ENCODE data around the gene GABBR1. TPM values are rescaled to one million over a fixed set of nuclear protein-coding genes. Genes with fewer than 3 reads are reported as not detected.
A peak's percentile ranks its signal among the peaks of the same experiment; 100 is the strongest.

The GABBR1 gene
- total RNA-seq, 1 experiment from 2014 or later = 21.8 TPM

GRCh38 chr6:29557320-29557719, 75.7 kb downstream of the GABBR1 start:
- peak; percentile 48 for DNase-seq
- H3K4me3 ChIP-seq (ENCODE audit: insufficient read depth, low read depth, low read length) = no peak overlapping the region
- peaks cover 42% of the 10 kb centered on the region for H3K27me3 ChIP-seq (ENCODE audit: control insufficient read depth, insufficient read depth, low read length)
- H3K36me3 ChIP-seq (replicated peaks; ENCODE audit: control insufficient read depth, insufficient read depth, low read length) = no peaks in the 10 kb centered on the region

DNA sequence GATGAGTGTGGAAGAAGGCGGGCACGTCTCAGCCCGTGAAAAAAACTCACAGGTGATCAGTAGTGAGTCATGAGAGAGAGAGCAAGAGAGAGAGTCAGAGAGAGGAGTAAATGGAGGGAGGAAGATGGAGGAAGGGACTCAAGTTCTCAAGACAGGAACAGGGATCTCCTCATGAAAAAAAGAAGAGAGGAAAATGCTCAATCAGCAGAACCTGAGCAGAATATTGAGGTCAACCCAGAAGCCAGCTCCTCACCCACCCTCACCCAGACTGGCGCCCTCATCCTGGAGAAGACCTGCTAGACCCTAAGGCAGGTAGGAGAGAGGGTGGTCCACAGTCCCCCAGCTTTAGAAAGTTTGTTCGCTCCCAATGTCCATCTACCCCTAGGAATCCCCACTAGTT, 78.2 kb downstream of the GABBR1 start:
- DNase-seq = no peak
- Histone ChIP-seq H3K4me3 (ENCODE audit: insufficient read depth, low read depth, low read length) (no peak overlapping the region), H3K36me3 (replicated peaks; ENCODE audit: control insufficient read depth, insufficient read depth, low read length) (no peaks in the 10 kb centered on the region), H3K27me3 (ENCODE audit: control insufficient read depth, insufficient read depth, low read length) (peaks cover 42% of the 10 kb centered on the region)

GRCh38 chr6:29553268-29554057, 79.5 kb downstream of the GABBR1 start:
- Histone ChIP-seq H3K36me3 (replicated peaks; ENCODE audit: control insufficient read depth, insufficient read depth, low read length) (no peaks in the 10 kb centered on the region), H3K27me3 (ENCODE audit: control insufficient read depth, insufficient read depth, low read length) (peaks cover 42% of the 10 kb centered on the region), H3K4me3 (ENCODE audit: insufficient read depth, low read depth, low read length) (peak overlapping the region; percentile 47)
- peak; percentile 88 for DNase-seq

- peaks cover 42% of the 10 kb centered on the region for H3K27me3 ChIP-seq (ENCODE audit: control insufficient read depth, insufficient read depth, low read length)
- peak; percentile 61 for DNase-seq
- H3K4me3 ChIP-seq (ENCODE audit: insufficient read depth, low read depth, low read length) = peak overlapping the region; percentile 47; the same call in 1 of the 2 replicates
- H3K36me3 ChIP-seq (replicated peaks; ENCODE audit: control insufficient read depth, insufficient read depth, low read length) = no peaks in the 10 kb centered on the region
Measured at GRCh38 chr6:29552512-29553051, 80.4 kb downstream of the GABBR1 start.

- no peaks in the 10 kb centered on the region; the same call in 1 of the 2 replicates for H3K27me3 ChIP-seq (ENCODE audit: control insufficient read depth, insufficient read depth, low read length)
- no peaks in the 10 kb centered on the region for H3K36me3 ChIP-seq (replicated peaks; ENCODE audit: control insufficient read depth, insufficient read depth, low read length)
- H3K4me3 ChIP-seq (ENCODE audit: insufficient read depth, low read depth, low read length) = no peak overlapping the region
- DNase-seq = no peak
Measured at GRCh38 chr6:29547573-29547972, 85.4 kb downstream of the GABBR1 start.

GRCh38 chr6:29537714-29538403, 95.1 kb downstream of the GABBR1 start:
- no peaks in the 10 kb centered on the region for H3K27me3 ChIP-seq (ENCODE audit: control insufficient read depth, insufficient read depth, low read length)
- no peak overlapping the region for H3K4me3 ChIP-seq (ENCODE audit: insufficient read depth, low read depth, low read length)
- no peak for DNase-seq
- H3K36me3 ChIP-seq (replicated peaks; ENCODE audit: control insufficient read depth, insufficient read depth, low read length) = no peaks in the 10 kb centered on the region

- no peaks in the 10 kb centered on the region for H3K36me3 ChIP-seq (replicated peaks; ENCODE audit: control insufficient read depth, insufficient read depth, low read length)
- H3K27me3 ChIP-seq (ENCODE audit: control insufficient read depth, insufficient read depth, low read length) = no peaks in the 10 kb centered on the region
- no peak for DNase-seq
- H3K4me3 ChIP-seq (ENCODE audit: insufficient read depth, low read depth, low read length) = no peak overlapping the region
Measured at GRCh38 chr6:29532320-29532951, 100.5 kb downstream of the GABBR1 start.

- H3K27me3 ChIP-seq (ENCODE audit: control insufficient read depth, insufficient read depth, low read length) = no peaks in the 10 kb centered on the region
- DNase-seq = no peak
- H3K4me3 ChIP-seq (ENCODE audit: insufficient read depth, low read depth, low read length) = no peak overlapping the region
- no peaks in the 10 kb centered on the region for H3K36me3 ChIP-seq (replicated peaks; ENCODE audit: control insufficient read depth, insufficient read depth, low read length)
Measured at GRCh38 chr6:29531668-29532067, 101.3 kb downstream of the GABBR1 start.

- no peak for DNase-seq
- H3K4me3 ChIP-seq (ENCODE audit: insufficient read depth, low read depth, low read length) = no peak overlapping the region
- H3K36me3 ChIP-seq (replicated peaks; ENCODE audit: control insufficient read depth, insufficient read depth, low read length) = no peaks in the 10 kb centered on the region
- no peaks in the 10 kb centered on the region for H3K27me3 ChIP-seq (ENCODE audit: control insufficient read depth, insufficient read depth, low read length)
Measured at GRCh38 chr6:29530671-29531310, 102.2 kb downstream of the GABBR1 start.

DNA sequence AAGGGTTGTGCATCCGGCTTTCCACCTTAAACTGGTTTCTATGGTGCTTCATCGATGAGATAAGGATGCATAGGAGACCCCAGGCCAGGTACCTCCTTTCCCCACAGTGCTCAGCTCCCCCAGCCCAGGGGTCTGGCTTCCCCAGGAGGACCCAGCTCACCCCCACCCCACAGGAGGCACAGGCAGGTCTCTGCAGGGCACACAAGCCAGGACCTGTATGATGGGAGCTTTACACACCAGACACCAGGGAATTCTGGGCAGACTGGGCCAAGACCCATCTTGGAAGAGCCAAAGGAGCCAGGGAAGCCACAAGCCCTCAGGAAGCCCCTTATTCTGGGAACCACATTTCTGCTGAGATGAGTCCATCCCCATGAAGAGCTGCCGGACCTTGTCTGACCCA, 103.0 kb downstream of the GABBR1 start:
- H3K27me3 ChIP-seq (ENCODE audit: control insufficient read depth, insufficient read depth, low read length) = no peaks in the 10 kb centered on the region
- no peak for DNase-seq
- H3K4me3 ChIP-seq (ENCODE audit: insufficient read depth, low read depth, low read length) = no peak overlapping the region
- H3K36me3 ChIP-seq (replicated peaks; ENCODE audit: control insufficient read depth, insufficient read depth, low read length) = no peaks in the 10 kb centered on the region

GRCh38 chr6:29528988-29529560, 103.9 kb downstream of the GABBR1 start:
- Histone ChIP-seq H3K36me3 (replicated peaks; ENCODE audit: control insufficient read depth, insufficient read depth, low read length) (no peaks in the 10 kb centered on the region), H3K4me3 (ENCODE audit: insufficient read depth, low read depth, low read length) (no peak overlapping the region), H3K27me3 (ENCODE audit: control insufficient read depth, insufficient read depth, low read length) (no peaks in the 10 kb centered on the region)
- no peak for DNase-seq

DNA sequence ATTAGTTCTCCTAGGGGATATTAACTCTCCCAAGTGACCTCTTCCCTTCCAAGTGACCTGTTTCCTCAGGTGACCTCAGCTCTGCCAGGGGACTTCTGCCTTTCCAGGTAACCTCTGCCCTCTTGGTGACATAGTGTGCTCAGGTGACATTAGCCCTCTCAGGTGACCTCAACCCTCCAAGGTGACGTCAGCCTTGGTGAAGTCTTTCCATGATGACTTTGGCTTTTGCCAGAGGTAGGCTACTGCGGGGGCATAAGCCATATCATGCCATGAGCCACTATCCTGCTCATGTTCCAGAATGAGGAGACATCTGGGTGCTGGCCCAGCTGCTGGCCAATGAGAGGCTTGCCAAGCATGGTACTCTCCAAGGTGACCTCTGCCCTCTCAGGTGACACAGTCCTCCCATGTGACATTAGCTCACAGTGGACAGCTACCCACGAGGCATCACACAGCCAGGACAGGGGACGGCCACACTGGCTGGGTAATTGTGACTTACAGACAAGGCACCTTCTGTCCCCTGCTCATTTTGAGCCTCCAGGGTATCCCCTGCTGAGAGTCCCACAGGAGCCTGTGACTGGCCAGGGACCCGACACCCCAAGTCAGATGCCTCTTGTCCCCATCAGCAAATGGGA, 104.6 kb downstream of the GABBR1 start:
- H3K27me3 ChIP-seq (ENCODE audit: control insufficient read depth, insufficient read depth, low read length) = no peaks in the 10 kb centered on the region
- no peak for DNase-seq
- H3K36me3 ChIP-seq (replicated peaks; ENCODE audit: control insufficient read depth, insufficient read depth, low read length) = no peaks in the 10 kb centered on the region
- no peak overlapping the region for H3K4me3 ChIP-seq (ENCODE audit: insufficient read depth, low read depth, low read length)

GRCh38 chr6:29527564-29527963, 105.4 kb downstream of the GABBR1 start:
- Histone ChIP-seq H3K4me3 (ENCODE audit: insufficient read depth, low read depth, low read length) (no peak overlapping the region), H3K36me3 (replicated peaks; ENCODE audit: control insufficient read depth, insufficient read depth, low read length) (no peaks in the 10 kb centered on the region), H3K27me3 (ENCODE audit: control insufficient read depth, insufficient read depth, low read length) (no peaks in the 10 kb centered on the region)
- DNase-seq = no peak

GRCh38 chr6:29527126-29527525, 105.9 kb downstream of the GABBR1 start:
- no peaks in the 10 kb centered on the region for H3K27me3 ChIP-seq (ENCODE audit: control insufficient read depth, insufficient read depth, low read length)
- H3K4me3 ChIP-seq (ENCODE audit: insufficient read depth, low read depth, low read length) = no peak overlapping the region
- no peak for DNase-seq
- H3K36me3 ChIP-seq (replicated peaks; ENCODE audit: control insufficient read depth, insufficient read depth, low read length) = no peaks in the 10 kb centered on the region

Data from H7 (cell line).